SK-N-SH treated with all-trans-retinoic acid at 6 μM for 48 hours (cell line): ENCODE measurements around the gene SRP14.

Experiments used
- GLIS3 ChIP-seq: fragments of 250-450 bp; sonication (Bioruptor Pico); IDR thresholded peaks from 2 replicates; pipeline ENCODE4 v1.5.0; 2020; ENCODE audit warnings: mild to moderate bottlenecking, moderate library complexity
- PATZ1 ChIP-seq: fragments of 250-450 bp; sonication (Bioruptor Pico); IDR thresholded peaks from 2 replicates; pipeline ENCODE4 v1.8.0; 2020; ENCODE audit warnings: mild to moderate bottlenecking, moderate library complexity, borderline replicate concordance
- POU6F1 ChIP-seq: fragments of 250-450 bp; sonication (Bioruptor Pico); IDR thresholded peaks from 2 replicates; pipeline ENCODE4 v1.8.0; 2021; ENCODE audit warnings: low read depth, mild to moderate bottlenecking, moderate library complexity, borderline replicate concordance
- TOX ChIP-seq: fragments of 250-450 bp; sonication (Bioruptor Pico); IDR thresholded peaks from 2 replicates; pipeline ENCODE4 v1.8.0; 2021; ENCODE audit warnings: mild to moderate bottlenecking, moderate library complexity, borderline replicate concordance
- ZFP3 ChIP-seq: fragments of 250-450 bp; sonication (Bioruptor Pico); IDR thresholded peaks from 2 replicates; pipeline ENCODE4 v1.5.0; 2020; ENCODE audit warnings: mild to moderate bottlenecking, moderate library complexity
- ZFP30 ChIP-seq: fragments of 450-650 bp; formaldehyde crosslinking; IDR thresholded peaks from 2 replicates; pipeline ENCODE4 v1.5.0; 2022; ENCODE audit warnings: mild to moderate bottlenecking, moderate library complexity
- ZNF8 ChIP-seq: fragments of 450-650 bp; formaldehyde crosslinking; IDR thresholded peaks from 2 replicates; pipeline ENCODE4 v1.5.0; 2020; ENCODE audit warnings: mild to moderate bottlenecking, moderate library complexity

GRCh38 chr15:40034186-40034946 is 4.6 kb downstream of the SRP14 start:
- no peak for TF ChIP-seq ZFP3 (CRISPR knock-in tag)
- TF ChIP-seq TOX = no peak
- no peak for TF ChIP-seq ZNF8 (CRISPR knock-in tag)
- TF ChIP-seq POU6F1 = no peak
- TF ChIP-seq PATZ1 (CRISPR knock-in tag) = no peak
- TF ChIP-seq GLIS3 (CRISPR knock-in tag) = no peak
- no peak for TF ChIP-seq ZFP30 (CRISPR knock-in tag)
